Measurements from ENCODE around the gene SIM1. TPM values are rescaled to one million over a fixed set of nuclear protein-coding genes. Genes with fewer than 3 reads are reported as not detected.

The SIM1 gene
- total RNA-seq, 1 donor from 2014 or later: not detected

DNA sequence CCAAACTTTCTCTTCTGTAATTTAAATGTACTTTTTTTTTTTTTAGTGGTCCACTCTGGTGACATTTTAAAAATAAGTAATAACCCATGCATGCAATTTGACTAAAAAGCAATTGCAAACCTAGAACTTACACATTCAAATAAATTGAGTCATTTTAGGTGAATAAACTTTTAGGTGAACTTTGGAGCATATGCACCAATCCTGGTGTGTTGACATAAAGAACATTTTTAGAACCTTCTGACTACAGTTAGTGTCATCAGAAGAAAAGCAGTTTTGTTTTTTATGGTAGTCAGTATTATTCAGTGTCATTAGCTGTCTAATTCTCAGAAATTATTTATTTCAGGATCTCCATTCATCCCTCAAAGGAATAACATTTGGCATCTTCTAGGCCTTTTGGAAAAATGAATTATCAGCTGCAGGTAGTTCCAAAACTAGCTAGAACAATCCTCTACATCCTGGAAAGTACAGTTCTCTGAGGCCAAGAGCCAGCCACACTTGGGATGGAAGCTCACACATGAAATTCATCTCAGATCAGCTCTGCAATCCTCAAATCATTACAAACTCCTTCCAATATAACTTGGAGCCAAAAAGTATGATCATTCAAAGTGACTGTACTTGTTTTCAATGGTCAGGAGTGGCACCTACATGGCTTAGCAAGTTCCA is 38.5 kb upstream of the SIM1 start:
- DNase-seq (ENCODE audit: low read depth) (no peak), FAIRE-seq (no peak)
- Mint-ChIP-seq H3K4me3 (ENCODE audit: unreplicated experiment) (no peak overlapping the region), H3K27me3 (ENCODE audit: low read depth, unreplicated experiment) (no peaks in the 10 kb centered on the region), H3K4me1 (ENCODE audit: low read depth, unreplicated experiment) (peaks cover 5% of the 10 kb centered on the region), H3K27ac (ENCODE audit: unreplicated experiment) (no peak overlapping the region), H3K36me3 (ENCODE audit: low read depth, unreplicated experiment) (peaks cover 4% of the 10 kb centered on the region), H3K9me3 (ENCODE audit: unreplicated experiment) (peaks cover 2% of the 10 kb centered on the region)
- Histone ChIP-seq H3K4me1 (ENCODE audit: insufficient read depth, low read length) (peaks cover 21% of the 10 kb centered on the region), H3K9ac (ENCODE audit: low read length) (no peak overlapping the region), H2AFZ (ENCODE audit: low read depth, low read length) (no peak overlapping the region), H4K20me1 (ENCODE audit: insufficient read depth, low read length) (no peaks in the 10 kb centered on the region), H3K79me2 (ENCODE audit: insufficient read depth, low read length) (no peaks in the 10 kb centered on the region), H3K27ac (ENCODE audit: low read depth, low read length) (no peak overlapping the region), H3K9me3 (ENCODE audit: insufficient read depth, low read depth, low read length) (no peaks in the 10 kb centered on the region), H3K27me3 (ENCODE audit: insufficient read depth, low read length) (no peaks in the 10 kb centered on the region), H3K4me3 (ENCODE audit: insufficient read depth, low read depth, low read length) (no peak overlapping the region), H3K4me2 (ENCODE audit: low read length) (no peak overlapping the region), H3K36me3 (ENCODE audit: insufficient read depth, low read length) (no peaks in the 10 kb centered on the region)
- no peak for TF ChIP-seq EZH2 (IDR thresholded peaks at IDR 0.05; ENCODE audit: insufficient read depth, low read length)
- TF ChIP-seq, protein P1, sequence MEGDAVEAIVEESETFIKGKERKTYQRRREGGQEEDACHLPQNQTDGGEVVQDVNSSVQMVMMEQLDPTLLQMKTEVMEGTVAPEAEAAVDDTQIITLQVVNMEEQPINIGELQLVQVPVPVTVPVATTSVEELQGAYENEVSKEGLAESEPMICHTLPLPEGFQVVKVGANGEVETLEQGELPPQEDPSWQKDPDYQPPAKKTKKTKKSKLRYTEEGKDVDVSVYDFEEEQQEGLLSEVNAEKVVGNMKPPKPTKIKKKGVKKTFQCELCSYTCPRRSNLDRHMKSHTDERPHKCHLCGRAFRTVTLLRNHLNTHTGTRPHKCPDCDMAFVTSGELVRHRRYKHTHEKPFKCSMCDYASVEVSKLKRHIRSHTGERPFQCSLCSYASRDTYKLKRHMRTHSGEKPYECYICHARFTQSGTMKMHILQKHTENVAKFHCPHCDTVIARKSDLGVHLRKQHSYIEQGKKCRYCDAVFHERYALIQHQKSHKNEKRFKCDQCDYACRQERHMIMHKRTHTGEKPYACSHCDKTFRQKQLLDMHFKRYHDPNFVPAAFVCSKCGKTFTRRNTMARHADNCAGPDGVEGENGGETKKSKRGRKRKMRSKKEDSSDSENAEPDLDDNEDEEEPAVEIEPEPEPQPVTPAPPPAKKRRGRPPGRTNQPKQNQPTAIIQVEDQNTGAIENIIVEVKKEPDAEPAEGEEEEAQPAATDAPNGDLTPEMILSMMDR (IDR thresholded peaks at IDR 0.05; ENCODE audit: insufficient read depth, low read depth, low read length): no peak

DNA sequence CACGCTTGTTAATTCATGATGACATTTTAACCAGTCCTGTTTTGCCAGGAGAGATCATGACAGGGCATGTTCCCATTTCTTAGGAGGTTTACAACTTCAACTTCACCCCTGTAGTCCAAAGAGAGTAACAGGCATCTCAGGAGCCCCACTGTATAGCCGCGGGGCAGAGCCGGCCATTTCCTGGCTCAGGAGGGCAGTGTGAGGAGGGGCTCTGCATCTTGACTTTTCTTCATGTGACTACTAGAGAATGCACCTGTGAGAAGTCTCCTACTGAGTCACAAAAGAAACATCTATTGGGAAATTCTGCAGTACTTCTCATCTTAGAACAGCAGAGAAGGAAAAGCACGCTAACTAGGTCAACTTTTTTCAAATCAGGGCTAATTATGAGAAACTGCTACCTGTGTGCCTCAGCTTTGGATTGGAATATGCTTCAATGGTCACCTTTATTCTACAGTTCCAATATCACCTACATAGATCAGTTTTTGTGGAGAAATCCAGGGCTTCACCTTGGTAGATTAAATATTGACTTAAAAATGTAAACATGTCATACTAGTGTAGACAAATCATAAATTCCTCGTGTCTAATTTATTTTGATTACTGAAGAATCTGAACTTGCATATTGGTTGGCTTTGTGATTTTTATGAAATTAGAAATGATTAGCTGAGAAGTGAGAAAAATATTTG is 28.6 kb upstream of the SIM1 start:
- Mint-ChIP-seq H3K4me1 (ENCODE audit: low read depth, unreplicated experiment) (no peaks in the 10 kb centered on the region), H3K36me3 (ENCODE audit: low read depth, unreplicated experiment) (no peaks in the 10 kb centered on the region), H3K9me3 (ENCODE audit: unreplicated experiment) (peaks cover 12% of the 10 kb centered on the region), H3K27me3 (ENCODE audit: low read depth, unreplicated experiment) (peaks cover 5% of the 10 kb centered on the region), H3K4me3 (ENCODE audit: unreplicated experiment) (no peak overlapping the region), H3K27ac (ENCODE audit: unreplicated experiment) (no peak overlapping the region)
- H3K4me1 ChIP-seq (ENCODE audit: insufficient read depth, low read length): no peaks in the 10 kb centered on the region
- H3K36me3 ChIP-seq (ENCODE audit: insufficient read depth, low read length): no peaks in the 10 kb centered on the region
- H3K4me2 ChIP-seq (ENCODE audit: low read length): no peak overlapping the region
- H3K27me3 ChIP-seq (ENCODE audit: insufficient read depth, low read length): no peaks in the 10 kb centered on the region
- no peaks in the 10 kb centered on the region for H4K20me1 ChIP-seq (ENCODE audit: insufficient read depth, low read length)
- TF ChIP-seq, protein P1 (IDR thresholded peaks at IDR 0.05; ENCODE audit: insufficient read depth, low read depth, low read length): no peak
- no peak for TF ChIP-seq EZH2 (IDR thresholded peaks at IDR 0.05; ENCODE audit: insufficient read depth, low read length)
- H3K4me3 ChIP-seq (ENCODE audit: insufficient read depth, low read depth, low read length): no peak overlapping the region
- H3K27ac ChIP-seq (ENCODE audit: low read depth, low read length): no peak overlapping the region
- FAIRE-seq (no peak), DNase-seq (ENCODE audit: low read depth) (no peak)
- H3K9me3 ChIP-seq (ENCODE audit: insufficient read depth, low read depth, low read length): no peaks in the 10 kb centered on the region
- no peaks in the 10 kb centered on the region for H3K79me2 ChIP-seq (ENCODE audit: insufficient read depth, low read length)
- no peak overlapping the region for H2AFZ ChIP-seq (ENCODE audit: low read depth, low read length)
- no peak overlapping the region for H3K9ac ChIP-seq (ENCODE audit: low read length)

Measured in astrocyte (in vitro differentiated cells and primary cell).